Pericardium fibroblast (primary cell): Measurements from ENCODE around the gene SWT1. TPM values are rescaled to one million over a fixed set of nuclear protein-coding genes. Genes with fewer than 3 reads are reported as not detected.

ENCODE experiments used
- total RNA-seq: library from RNA; depleted of rRNA; stranded (reverse); fragments of >200 nt; gene quantifications from 2 replicates; pipeline ENCODE4 v1.2.3, GENCODE V29; 2015

SWT1 gene, protein sequence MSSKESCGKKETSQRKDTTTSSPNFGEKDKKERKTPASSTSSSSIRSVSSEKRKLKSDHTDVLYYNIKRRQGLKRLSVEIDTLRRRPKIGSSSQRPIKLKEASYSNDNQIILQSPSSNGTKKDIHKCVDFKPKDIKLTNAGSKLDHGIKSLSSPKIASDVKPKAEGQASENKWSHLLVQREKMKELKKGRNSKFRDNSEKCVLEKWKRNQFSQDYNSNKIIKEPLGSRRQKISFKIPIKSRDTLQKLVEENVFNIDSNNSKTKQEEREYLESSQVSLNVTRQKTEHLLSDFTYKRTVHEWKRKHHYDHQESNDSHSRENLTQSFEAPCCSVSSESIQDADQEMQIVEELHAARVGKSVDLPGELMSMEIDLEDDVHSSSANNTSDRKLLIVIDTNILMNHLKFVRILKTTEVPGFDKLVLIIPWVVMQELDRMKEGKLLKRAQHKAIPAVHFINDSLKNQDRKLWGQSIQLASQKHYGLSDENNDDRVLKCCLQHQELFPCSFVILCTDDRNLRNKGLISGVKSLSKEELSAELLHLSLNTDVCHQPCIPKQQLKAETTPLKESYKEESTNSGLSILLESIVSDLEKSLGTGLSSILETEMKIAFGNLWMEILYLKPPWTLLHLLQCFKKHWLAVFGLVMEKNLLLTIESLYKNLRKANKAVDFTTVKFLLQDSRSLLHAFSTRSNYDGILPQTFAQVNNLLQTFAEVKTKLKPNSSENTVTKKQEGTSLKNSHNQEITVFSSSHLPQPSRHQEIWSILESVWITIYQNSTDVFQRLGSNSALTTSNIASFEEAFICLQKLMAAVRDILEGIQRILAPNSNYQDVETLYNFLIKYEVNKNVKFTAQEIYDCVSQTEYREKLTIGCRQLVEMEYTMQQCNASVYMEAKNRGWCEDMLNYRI
- total RNA-seq, result 3.6 and 4.0 TPM in 2 replicates

GRCh38 chr1:185156854-185157598 lies at the start of gene SWT1, which contains the start of gene TRMT1L:
Gene SWT1, plus strand, starts transcription at chr1:185157167. Its CDS starts 3,675 bp downstream, at chr1:185160842.
Gene TRMT1L, minus strand, starts transcription at chr1:185156953. Its CDS starts 241 bp downstream, at chr1:185156712.

GRCh38 chr1:185317034-185317885 lies 160.3 kb downstream of the SWT1 start, which contains the start of gene IVNS1ABP:
Gene IVNS1ABP, minus strand, starts transcription at chr1:185317243. Its CDS starts 7,750 bp downstream, at chr1:185309493.

Other genes starting within 250 kb of the SWT1 start
- 13.3 and 42.6 TPM in 2 replicates for gene NIBAN1, start 182.7 kb upstream of the SWT1 start, total RNA-seq
- gene RNF2, start 111.6 kb upstream of the SWT1 start, total RNA-seq, result 10.6 and 13.4 TPM in 2 replicates
- 7.5 and 8.8 TPM in 2 replicates for gene TRMT1L, start 214 bp upstream of the SWT1 start, total RNA-seq
- gene IVNS1ABP, start 160.1 kb downstream of the SWT1 start, total RNA-seq, result 9.5 and 15.5 TPM in 2 replicates